Activated CD8-positive, alpha-beta T cell treated with anti-CD3 and anti-CD28 coated beads for 36 hours (primary cell): ENCODE data around the gene RPIA. TPM values are rescaled to one million over a fixed set of nuclear protein-coding genes. Genes with fewer than 3 reads are reported as not detected.
"Not testable (repeated sequence)": the region's sequence is repeated elsewhere in the genome, so short reads cannot be mapped to it uniquely, and the experiment has no call there.

Experiments
- ATAC-seq: fragments of 200-7000 bp; cut with Tn5 transposase; one replicate; pipeline ENCODE4 v1.10.0; 2021; ENCODE audit warnings: mild to moderate bottlenecking, moderate library complexity
- CTCF ChIA-PET: fragments of 350-600 bp; sonication (Branson Sonifier 250); formaldehyde crosslinking; loops from one replicate; lab custom pipeline; 2021; ENCODE audit warnings: antibody characterized with exemption; lab: Charles Lee
- POLR2A ChIA-PET: fragments of 350-600 bp; sonication (Branson Sonifier 250); formaldehyde crosslinking; loops from one replicate; lab custom pipeline; 2021; ENCODE audit warnings: antibody characterized with exemption; lab: Charles Lee
- DNase-seq: peaks from one replicate; pipeline ENCODE4 v3.0.0-alpha.2; 2020
- H3K27ac Mint-ChIP-seq: one replicate; pipeline ENCODE4 v1.8.0; 2021; ENCODE audit warnings: mild to moderate bottlenecking, mixed read lengths
- H3K27me3 Mint-ChIP-seq: one replicate; pipeline ENCODE4 v1.8.0; 2021; ENCODE audit warnings: mixed read lengths
- H3K36me3 Mint-ChIP-seq: one replicate; pipeline ENCODE4 v1.8.0; 2021; ENCODE audit warnings: low read depth, mixed read lengths
- H3K4me1 Mint-ChIP-seq: one replicate; pipeline ENCODE4 v1.8.0; 2021; ENCODE audit warnings: low read depth, mixed read lengths
- H3K4me3 Mint-ChIP-seq: one replicate; pipeline ENCODE4 v1.8.0; 2021; ENCODE audit warnings: mild to moderate bottlenecking, moderate library complexity, mixed read lengths
- H3K9me3 Mint-ChIP-seq: one replicate; pipeline ENCODE4 v1.8.0; 2021; ENCODE audit warnings: mixed read lengths
- intact Hi-C: fragments of 100-400 bp; cut with micrococcal nuclease; formaldehyde crosslinking; loops from one replicate; pipeline ENCODE4 v1.10.0; 2022
- total RNA-seq, 2 experiments: library from RNA; stranded (reverse); gene quantifications; one replicate each; pipeline ENCODE4 v1.2.3, GENCODE V29; 2021
- TF ChIP-seq, protein P1 (sequence below): fragments of 200-600 bp; IDR thresholded peaks from one replicate; pipeline ENCODE4 v1.8.0; 2022; ENCODE audit warnings: antibody characterized with exemption, mild to moderate bottlenecking

RPIA gene
- total RNA-seq, 2 experiments from 2014 or later = 79.4 to 81.0 TPM

DNA sequence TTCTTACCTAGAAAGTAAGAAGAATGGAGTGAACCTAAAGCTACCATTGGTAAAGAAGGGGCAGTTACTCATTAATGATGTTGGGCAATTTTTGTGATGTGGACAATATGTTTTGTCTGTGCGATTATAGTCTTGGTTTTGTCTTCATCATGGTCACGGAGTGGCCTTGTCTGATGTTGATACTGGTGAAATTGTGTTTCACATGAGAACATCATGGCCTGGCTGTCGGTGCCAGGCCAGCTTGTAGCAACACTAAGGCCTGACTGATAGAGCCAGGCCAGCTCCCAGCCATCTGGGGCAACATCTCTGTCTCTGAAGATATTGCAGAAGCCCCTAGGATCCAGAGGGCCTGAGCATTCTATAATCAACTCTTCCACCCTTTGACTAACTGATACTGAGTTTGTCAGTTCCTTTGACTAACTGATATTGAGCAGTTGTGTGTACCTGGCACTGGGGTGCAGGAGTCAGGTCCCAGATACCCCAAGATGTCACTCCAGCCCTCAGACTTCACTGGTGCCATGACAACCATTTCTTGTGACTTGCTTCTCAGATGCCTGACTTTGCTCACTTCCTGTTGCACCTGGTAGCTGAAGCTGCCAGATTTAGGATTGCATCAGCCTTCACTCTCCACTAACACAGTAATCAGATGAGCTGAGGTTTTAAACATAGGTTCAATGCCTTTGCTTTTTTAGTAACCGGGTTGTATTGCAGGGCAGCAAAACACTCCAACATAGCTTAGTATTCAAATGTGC, 62.5 kb downstream of the RPIA start:
- DNase-seq (peak; percentile 57), ATAC-seq (peak; percentile 92)
- Mint-ChIP-seq H3K9me3 (peaks cover 9% of the 10 kb centered on the region), H3K36me3 (peaks cover 69% of the 10 kb centered on the region), H3K27me3 (no peaks in the 10 kb centered on the region), H3K27ac (peak overlapping the region; percentile 94), H3K4me1 (peaks cover 46% of the 10 kb centered on the region), H3K4me3 (no peak overlapping the region)
- intact Hi-C loops = no loop called here
- ChIA-PET CTCF (interaction anchor here (1.0 to 7.5 kb wide), 6 partner anchors 8 to 126 kb away, joined by 4 to 62 read pairs (median 7); partner anchors contain the start of gene RPIA), POLR2A (interaction anchor here (1.2 to 1.3 kb wide), 2 partner anchors 9 to 11 kb away, joined by 4 read pairs; no protein-coding TSS in a partner anchor)
- TF ChIP-seq, protein P1, sequence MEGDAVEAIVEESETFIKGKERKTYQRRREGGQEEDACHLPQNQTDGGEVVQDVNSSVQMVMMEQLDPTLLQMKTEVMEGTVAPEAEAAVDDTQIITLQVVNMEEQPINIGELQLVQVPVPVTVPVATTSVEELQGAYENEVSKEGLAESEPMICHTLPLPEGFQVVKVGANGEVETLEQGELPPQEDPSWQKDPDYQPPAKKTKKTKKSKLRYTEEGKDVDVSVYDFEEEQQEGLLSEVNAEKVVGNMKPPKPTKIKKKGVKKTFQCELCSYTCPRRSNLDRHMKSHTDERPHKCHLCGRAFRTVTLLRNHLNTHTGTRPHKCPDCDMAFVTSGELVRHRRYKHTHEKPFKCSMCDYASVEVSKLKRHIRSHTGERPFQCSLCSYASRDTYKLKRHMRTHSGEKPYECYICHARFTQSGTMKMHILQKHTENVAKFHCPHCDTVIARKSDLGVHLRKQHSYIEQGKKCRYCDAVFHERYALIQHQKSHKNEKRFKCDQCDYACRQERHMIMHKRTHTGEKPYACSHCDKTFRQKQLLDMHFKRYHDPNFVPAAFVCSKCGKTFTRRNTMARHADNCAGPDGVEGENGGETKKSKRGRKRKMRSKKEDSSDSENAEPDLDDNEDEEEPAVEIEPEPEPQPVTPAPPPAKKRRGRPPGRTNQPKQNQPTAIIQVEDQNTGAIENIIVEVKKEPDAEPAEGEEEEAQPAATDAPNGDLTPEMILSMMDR = no peak

DNA sequence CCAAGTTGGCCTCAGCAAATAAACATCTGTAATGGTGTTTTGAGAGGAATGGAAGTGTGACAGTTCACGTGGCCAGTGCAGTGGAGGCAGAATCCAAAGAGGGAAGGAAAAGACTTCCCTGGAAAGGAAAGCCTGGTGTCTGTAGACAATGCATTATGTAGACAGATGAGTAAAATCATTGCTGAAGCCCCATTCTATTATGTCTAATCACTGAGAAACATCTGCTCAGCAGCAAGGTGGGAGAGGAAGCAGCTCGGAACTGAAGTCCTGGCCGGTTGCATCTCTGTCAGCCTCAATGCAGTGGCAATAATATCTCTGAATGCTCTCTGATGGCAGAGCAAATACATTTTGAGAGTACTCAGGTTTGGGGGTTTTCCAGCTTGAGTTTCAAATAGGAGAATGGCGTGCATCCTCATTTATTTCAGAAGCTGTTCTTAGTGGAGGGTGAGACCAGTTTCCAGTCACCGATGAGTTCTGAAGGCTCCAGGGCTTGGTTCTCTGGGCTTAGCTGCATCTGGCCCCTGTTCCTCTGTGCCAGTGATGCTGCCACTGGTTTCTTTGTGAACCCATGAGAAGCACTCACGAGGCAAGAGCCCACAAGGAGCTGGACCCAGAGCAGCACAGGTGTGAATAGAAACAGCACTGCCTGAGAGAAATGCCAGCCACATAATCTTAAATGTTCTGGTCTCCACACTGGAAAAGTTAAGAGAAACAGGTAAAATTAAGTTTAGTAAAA, 63.3 kb downstream of the RPIA start:
- intact Hi-C loops = no loop called here
- Mint-ChIP-seq H3K27me3 (no peaks in the 10 kb centered on the region), H3K9me3 (peaks cover 10% of the 10 kb centered on the region), H3K4me1 (peaks cover 46% of the 10 kb centered on the region), H3K4me3 (no peak overlapping the region), H3K27ac (peak overlapping the region; percentile 94), H3K36me3 (peaks cover 66% of the 10 kb centered on the region)
- TF ChIP-seq, protein P1 = no peak
- ChIA-PET POLR2A (interaction anchor here (1.2 to 1.3 kb wide), 2 partner anchors 9 to 10 kb away, joined by 4 read pairs; no protein-coding TSS in a partner anchor), CTCF (interaction anchor here (1.0 to 7.5 kb wide), 5 partner anchors 9 to 77 kb away, joined by 4 to 62 read pairs (median 6); partner anchors contain the start of gene RPIA)
- ATAC-seq = peak; percentile 22
- DNase-seq = no peak

DNA sequence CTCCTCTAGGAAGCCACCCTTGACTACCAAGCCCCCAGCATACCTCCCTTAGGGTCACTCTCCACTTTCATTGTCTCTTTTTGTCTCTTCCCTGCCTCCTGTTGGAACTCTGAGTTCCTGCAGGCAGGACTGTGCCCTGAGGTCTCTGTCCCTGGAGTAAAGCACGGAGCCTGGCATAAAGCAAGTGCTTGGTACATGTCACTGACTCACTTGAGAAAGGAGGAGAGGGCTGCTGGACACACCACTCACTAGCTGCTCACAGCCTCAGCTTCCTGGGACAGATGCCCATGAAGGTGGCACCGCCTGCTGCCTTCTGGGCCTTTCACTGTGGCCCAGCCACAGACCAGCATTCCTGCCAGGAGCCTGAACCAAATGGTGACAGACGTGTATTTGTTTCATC, 64.4 kb downstream of the RPIA start:
- POLR2A ChIA-PET = interaction anchor here (1.4 kb wide), 1 partner anchor 8 kb away, joined by 4 read pairs; no protein-coding TSS in a partner anchor
- H3K9me3 Mint-ChIP-seq = peaks cover 15% of the 10 kb centered on the region
- CTCF ChIA-PET = interaction anchor here (2.8 to 7.5 kb wide), 2 partner anchors 17 to 64 kb away, joined by 6 to 62 read pairs; partner anchors contain the start of gene RPIA
- intact Hi-C loops = no loop called here
- ATAC-seq (no peak), DNase-seq (no peak)
- peaks cover 62% of the 10 kb centered on the region for H3K36me3 Mint-ChIP-seq
- H3K4me1 Mint-ChIP-seq = peaks cover 44% of the 10 kb centered on the region
- no peaks in the 10 kb centered on the region for H3K27me3 Mint-ChIP-seq
- peak overlapping the region; percentile 71 for H3K27ac Mint-ChIP-seq
- TF ChIP-seq, protein P1 = no peak
- no peak overlapping the region for H3K4me3 Mint-ChIP-seq

DNA sequence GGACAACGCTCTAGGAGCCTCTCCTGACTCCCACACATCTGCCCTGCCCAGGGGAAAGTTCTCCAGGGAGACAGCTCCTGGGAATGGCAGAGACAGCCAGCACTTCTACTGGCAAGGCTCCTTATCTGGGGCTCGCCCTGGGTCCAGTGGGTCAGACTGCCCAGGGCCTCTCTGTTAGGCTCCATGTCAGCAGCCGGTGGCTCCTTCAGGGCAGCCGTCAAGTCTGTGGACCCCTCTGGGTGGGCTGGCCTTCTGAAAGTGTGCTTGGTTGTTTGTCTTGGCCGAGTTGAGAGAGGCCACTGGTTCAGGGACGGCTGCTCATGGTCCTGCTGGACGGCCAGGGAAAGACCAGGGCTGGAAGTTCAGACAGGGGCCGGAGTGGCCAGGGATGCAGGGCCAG, 65.6 kb downstream of the RPIA start:
- ATAC-seq (no peak), DNase-seq (no peak)
- Mint-ChIP-seq H3K4me3 (no peak overlapping the region), H3K36me3 (peaks cover 51% of the 10 kb centered on the region), H3K27ac (no peak overlapping the region), H3K27me3 (no peaks in the 10 kb centered on the region), H3K9me3 (peaks cover 15% of the 10 kb centered on the region), H3K4me1 (peaks cover 33% of the 10 kb centered on the region)
- intact Hi-C loops = no loop called here
- POLR2A ChIA-PET = interaction anchor here (1.4 kb wide), 1 partner anchor 9 kb away, joined by 4 read pairs; no protein-coding TSS in a partner anchor
- CTCF ChIA-PET = interaction anchor here (7.5 kb wide), 1 partner anchor 18 kb away, joined by 62 read pairs; no protein-coding TSS in a partner anchor
- TF ChIP-seq, protein P1 = no peak

DNA sequence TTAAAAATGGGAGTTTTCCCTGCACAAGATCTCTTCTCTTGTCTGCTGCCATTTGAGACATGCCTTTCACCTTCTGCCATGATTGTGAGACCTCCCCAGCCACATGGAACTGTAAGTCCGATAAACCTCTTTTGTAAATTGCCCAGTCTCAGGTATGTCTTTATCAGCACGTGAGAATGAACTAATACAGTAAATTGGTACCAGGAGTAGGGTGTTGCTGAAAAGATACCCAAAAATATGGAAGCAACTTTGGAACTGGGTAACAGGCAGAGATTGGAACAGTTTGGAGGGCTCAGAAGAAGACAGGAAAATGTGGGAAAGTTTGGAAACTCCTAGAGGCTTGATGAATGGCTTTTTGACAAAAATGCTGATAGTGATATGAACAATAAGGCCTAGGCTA, 67.2 kb downstream of the RPIA start:
- intact Hi-C loops, H3K4me3 Mint-ChIP-seq, H3K27me3 Mint-ChIP-seq, H3K27ac Mint-ChIP-seq, POLR2A ChIA-PET, ATAC-seq, DNase-seq, CTCF ChIA-PET: not testable (repeated sequence)
- Mint-ChIP-seq H3K4me1 (peaks cover 19% of the 10 kb centered on the region), H3K36me3 (peaks cover 34% of the 10 kb centered on the region), H3K9me3 (peaks cover 15% of the 10 kb centered on the region)
